T47D (cell line): ENCODE measurements around the gene SFTPB.
"Not testable (repeated sequence)": the region's sequence is repeated elsewhere in the genome, so short reads cannot be mapped to it uniquely, and the experiment has no call there.

Experiments used
- DNase-seq, 2 experiments: peaks; one replicate each; pipeline versions ENCODE4 v3.0.0 to v3.0.0-alpha.2; 2011 to 2012; ENCODE audit warnings: low read depth in 1 of 2, low spot score in 1 of 2
- JUND ChIP-seq: IDR thresholded peaks from 2 replicates; pipeline ENCODE4 v1.6.1; 2012; ENCODE audit warnings: low read depth
- in situ Hi-C: cut with HindIII; loops from 2 replicates; pipeline ENCODE4 v1.10.0; 2016; ENCODE audit warnings: low sequenced_read_pairs, low pct_unique_long_range_greater_than_20kb

SFTPB gene

GRCh38 chr2:85666435-85667316 lies 1.3 kb downstream of the SFTPB start:
- in situ Hi-C loops, result no loop called here
- TF ChIP-seq JUND, result no peak

GRCh38 chr2:85666016-85666415 lies 2.0 kb downstream of the SFTPB start:
- in situ Hi-C loops, result no loop called here
- no peak for TF ChIP-seq JUND
- no peak for DNase-seq

More at GRCh38 chr2:85666435-85667316, 1.3 kb downstream of the SFTPB start:
- DNase-seq, result no peak

DNA sequence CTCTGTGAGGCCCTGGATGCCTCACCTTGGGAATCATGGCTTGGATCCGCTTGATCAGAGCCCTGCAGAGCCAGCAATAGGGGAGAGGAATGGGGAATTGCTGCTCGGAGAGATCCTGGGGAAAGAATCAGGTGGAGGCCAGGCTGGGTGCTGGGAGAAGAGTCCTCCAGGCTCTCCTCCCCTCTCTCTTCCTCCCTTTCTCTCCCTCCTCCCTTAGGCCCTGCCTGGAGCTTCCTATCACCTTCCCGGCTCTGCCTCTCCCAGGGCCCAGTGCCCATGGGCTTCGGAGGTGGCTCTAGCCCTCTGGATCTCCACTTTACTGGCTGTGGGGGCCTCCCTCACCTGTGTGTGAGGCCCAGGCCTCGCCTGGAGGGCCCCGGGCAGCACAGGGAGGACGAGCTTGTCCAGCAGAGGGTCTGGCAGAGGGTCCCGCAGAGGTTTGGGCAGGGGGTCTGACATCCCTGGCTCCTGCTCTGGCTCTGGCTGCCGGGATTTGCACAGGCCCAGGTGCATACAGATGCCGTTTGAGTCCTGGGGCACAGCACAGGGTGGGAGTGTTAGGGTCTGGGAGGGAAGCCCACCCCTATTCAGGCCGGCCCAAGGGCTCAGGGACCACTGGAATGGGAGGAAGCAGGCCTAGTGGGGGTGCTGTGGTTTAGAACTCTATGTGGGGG lies 2.6 kb downstream of the SFTPB start:
- in situ Hi-C loops, result no loop called here
- no peak for DNase-seq
- TF ChIP-seq JUND, result no peak

DNA sequence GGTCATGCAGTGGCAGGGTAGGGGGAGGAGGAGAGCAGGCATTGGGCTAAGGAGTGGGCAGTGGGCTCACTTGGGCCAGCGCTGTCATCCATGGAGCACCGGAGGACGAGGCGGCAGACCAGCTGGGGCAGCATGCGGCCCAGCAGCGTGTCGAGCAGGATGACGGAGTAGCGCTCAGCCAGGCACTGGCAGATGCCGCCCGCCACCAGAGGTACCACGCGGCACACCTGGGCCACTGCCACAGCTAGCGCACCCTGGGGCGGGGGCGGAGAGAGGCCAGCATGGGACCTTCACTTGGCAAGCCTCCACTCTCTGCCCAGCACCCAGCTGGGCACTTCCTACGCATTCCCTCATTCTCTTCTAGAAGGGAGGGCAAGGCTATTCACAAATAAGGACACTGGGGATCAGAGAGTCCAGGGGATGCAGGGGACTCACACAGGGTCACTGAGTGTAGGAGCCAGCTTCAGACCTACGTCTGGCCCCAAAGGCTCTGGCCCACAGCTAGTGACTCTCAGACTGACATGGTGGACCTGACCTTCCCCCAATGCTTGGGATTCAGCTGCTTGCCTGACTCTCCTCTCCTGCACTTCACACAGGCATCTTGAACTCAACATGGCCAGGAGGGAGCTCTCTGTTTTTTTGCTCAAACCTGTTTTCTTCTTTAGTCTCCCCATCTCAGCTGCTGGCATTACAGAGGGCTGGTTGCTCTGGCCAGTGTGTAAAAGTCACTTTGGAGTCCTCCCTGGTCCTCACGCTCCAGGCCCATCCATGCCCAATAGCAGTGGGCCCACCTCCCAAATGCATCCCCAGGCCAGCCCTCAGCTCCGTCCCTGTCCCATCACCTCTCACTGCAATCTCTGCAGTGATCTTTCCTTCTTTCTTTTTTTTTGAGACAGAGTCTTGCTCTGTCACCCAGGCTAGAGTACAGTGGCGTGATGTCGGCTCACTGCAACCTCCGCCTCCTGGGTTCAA lies 4.1 kb downstream of the SFTPB start:
- no peak for TF ChIP-seq JUND
- DNase-seq, result no peak
- in situ Hi-C loops, result no loop called here

DNA sequence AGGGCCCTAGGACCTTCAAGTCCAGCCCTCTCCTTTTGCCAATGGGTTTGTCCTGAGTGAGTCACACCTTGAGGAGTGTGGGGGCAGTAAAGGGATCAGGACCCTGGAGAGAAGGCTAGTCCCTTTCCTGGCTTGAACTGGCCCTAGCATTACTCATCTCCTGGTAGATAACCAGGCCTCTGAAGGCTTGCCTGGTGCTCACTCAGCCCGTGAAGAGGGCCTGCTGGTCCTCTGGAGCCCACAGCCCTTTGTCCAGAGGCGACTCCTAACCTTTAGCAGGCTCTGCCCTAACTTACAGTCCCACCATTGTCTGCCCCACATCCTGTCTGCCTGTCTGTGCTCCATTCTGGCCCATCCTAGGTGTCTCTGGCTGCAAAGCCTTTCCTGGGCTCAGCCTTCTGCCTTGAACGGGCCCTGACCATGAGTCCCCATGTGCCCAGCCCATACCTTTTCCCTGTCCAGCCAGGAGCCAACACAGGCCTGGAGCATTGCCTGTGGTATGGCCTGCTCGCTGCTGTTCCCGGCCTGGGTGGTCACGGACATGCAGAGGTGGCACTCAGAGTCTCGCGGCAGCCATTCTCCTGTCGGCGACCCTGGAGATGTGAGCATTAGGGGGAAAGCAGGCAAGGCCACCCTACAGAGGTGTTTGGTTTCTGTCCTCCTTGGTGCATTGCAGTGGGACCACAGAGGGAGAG lies 5.0 kb downstream of the SFTPB start:
- in situ Hi-C loops, result no loop called here
- DNase-seq, result no peak
- no peak for TF ChIP-seq JUND

DNA sequence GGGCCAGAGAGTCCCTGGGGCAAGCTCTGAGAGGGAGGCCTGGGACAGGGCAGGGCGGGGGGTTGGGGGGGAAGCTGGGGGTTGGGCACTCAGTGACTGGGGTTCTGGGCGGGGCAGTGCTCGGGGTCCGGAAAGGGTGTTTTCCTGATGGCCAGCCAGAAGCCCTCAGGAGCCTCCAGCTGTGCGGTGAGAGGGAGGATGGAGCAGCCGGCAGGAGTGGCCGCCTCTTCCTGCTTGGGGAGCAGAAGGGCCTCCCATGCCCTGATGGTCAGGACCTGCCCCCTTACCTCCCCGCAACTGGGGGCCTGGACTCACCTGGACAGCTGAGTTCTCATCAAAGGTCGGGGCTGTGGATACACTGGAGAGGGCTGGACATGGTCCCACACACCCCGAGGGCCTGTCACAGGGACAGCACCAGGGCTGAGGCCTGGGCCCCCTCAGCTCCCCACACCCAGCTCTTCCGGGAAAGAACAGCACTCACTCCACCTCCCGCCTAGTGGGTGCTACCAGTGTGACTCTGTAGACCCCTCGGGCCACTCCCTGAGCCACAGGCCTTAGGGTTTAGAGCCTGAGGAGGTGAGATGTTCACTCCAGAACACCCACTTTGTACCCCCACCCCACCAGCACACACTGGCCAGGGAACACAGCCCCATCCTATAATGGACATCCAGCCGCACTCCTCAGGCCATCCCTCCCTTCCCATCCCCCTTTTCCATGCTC lies 6.7 kb downstream of the SFTPB start:
- DNase-seq, result no peak
- TF ChIP-seq JUND, result no peak
- in situ Hi-C loops, result no loop called here

DNA sequence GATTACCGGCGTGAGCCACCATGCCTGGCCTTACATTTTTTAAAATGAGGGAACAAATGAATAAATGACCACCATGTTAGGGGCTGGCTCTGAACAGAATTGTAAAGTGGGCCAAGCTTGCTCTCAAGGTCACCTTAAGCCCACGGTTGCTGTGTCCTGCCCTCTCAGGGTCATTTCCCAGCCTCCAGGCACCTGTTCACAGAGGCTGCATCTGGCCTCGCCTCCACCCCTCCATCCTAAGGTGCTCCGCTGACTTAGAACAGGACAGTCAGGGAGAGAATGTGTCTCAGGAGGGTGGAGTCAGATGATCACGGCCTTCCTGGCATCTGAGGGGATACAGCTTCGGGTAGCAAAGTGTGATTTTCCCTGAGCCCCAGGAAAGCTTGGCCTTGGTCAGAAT lies 7.3 kb downstream of the SFTPB start:
- in situ Hi-C loops, result no loop called here
- no peak for DNase-seq
- no peak for TF ChIP-seq JUND

DNA sequence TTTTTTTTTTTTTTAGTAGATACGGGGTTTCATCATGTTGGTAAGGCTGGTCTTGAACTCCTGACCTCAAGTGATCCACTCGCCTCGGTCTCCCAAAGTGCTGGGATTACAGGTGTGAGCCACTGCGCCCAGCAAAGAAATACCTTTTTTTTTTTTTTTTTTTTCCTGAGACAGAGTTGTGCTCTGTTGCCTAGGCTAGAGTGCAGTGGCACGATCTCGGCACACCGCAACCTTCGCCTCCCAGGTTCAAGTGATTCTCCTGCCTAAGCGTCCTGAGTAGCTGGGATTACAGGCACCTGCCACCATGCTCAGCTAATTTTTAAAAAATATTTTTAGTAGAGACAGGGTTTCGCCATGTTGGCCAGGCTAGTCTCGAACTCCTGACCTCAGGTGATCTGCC lies 7.7 kb downstream of the SFTPB start:
- DNase-seq, in situ Hi-C loops: not testable (repeated sequence)

GRCh38 chr2:85659324-85659981 lies 8.5 kb downstream of the SFTPB start:
- no peak for DNase-seq
- in situ Hi-C loops, result no loop called here
- no peak for TF ChIP-seq JUND

DNA sequence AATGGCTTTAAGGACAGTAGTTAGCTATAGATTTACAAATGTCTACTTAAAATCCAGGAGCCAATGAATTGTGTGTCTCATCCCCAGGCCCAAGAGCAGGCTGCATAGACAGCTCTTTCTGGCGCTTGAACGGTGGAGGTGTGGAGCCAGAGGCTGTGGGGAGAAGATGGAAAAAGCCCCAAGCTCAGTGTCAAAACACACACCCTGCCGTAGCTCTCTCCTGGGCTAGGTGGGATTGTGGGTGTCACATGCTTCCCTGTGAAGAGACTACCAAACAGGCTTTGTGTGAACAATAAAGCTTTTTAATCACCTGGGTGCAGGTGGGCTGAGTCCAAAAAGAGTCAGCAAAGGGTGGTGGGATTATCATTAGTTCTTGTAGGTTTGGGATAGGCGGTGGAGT lies 10.6 kb downstream of the SFTPB start:
- in situ Hi-C loops, DNase-seq: not testable (repeated sequence)

- no peak for TF ChIP-seq JUND
- in situ Hi-C loops, result no loop called here
- no peak for DNase-seq
Measured at GRCh38 chr2:85656468-85656867, 11.5 kb downstream of the SFTPB start.
